ENCODE results near the gene MC2R. TPM values are rescaled to one million over a fixed set of nuclear protein-coding genes. Genes with fewer than 3 reads are reported as not detected.

The MC2R gene
- polyA plus RNA-seq, 1 donor from 2014 or later, result not detected

GRCh38 chr18:13912601-13913000 is 2.7 kb downstream of the MC2R start:
- TF ChIP-seq POLR2AphosphoS5 (IDR thresholded peaks at IDR 0.05) (no peak), MXI1 (conservative IDR thresholded peaks at IDR 0.05; ENCODE audit: poor library complexity, severe bottlenecking) (no peak), SMC3 (conservative IDR thresholded peaks at IDR 0.05; ENCODE audit: poor library complexity) (no peak), EP300 (conservative IDR thresholded peaks at IDR 0.05; ENCODE audit: poor library complexity, severe bottlenecking) (no peak)
- TF ChIP-seq, protein P1, sequence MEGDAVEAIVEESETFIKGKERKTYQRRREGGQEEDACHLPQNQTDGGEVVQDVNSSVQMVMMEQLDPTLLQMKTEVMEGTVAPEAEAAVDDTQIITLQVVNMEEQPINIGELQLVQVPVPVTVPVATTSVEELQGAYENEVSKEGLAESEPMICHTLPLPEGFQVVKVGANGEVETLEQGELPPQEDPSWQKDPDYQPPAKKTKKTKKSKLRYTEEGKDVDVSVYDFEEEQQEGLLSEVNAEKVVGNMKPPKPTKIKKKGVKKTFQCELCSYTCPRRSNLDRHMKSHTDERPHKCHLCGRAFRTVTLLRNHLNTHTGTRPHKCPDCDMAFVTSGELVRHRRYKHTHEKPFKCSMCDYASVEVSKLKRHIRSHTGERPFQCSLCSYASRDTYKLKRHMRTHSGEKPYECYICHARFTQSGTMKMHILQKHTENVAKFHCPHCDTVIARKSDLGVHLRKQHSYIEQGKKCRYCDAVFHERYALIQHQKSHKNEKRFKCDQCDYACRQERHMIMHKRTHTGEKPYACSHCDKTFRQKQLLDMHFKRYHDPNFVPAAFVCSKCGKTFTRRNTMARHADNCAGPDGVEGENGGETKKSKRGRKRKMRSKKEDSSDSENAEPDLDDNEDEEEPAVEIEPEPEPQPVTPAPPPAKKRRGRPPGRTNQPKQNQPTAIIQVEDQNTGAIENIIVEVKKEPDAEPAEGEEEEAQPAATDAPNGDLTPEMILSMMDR (IDR thresholded peaks at IDR 0.05; ENCODE audit: poor library complexity, severe bottlenecking), result no peak
- Histone ChIP-seq H3K79me2 (replicated peaks; ENCODE audit: insufficient read depth, low read length) (no peaks in the 10 kb centered on the region), H3K27me3 (ENCODE audit: insufficient read depth, low read depth, low read length) (no peaks in the 10 kb centered on the region), H3K27ac (ENCODE audit: low read length) (no peak overlapping the region), H3K4me3 (ENCODE audit: low read length) (no peak overlapping the region), H2AFZ (ENCODE audit: low read depth, low read length) (no peak overlapping the region), H3K9ac (ENCODE audit: low read length) (no peak overlapping the region), H3K9me2 (ENCODE audit: insufficient read depth, low read length) (no peaks in the 10 kb centered on the region), H3K9me3 (ENCODE audit: low read length) (no peaks in the 10 kb centered on the region), H4K20me1 (ENCODE audit: insufficient read depth) (no peaks in the 10 kb centered on the region), H3F3A (ENCODE audit: insufficient read depth, low read length, poor library complexity, severe bottlenecking) (no peaks in the 10 kb centered on the region), H3K4me2 (ENCODE audit: low read length) (no peak overlapping the region), H3K36me3 (ENCODE audit: insufficient read depth, low read length) (no peaks in the 10 kb centered on the region)

DNA sequence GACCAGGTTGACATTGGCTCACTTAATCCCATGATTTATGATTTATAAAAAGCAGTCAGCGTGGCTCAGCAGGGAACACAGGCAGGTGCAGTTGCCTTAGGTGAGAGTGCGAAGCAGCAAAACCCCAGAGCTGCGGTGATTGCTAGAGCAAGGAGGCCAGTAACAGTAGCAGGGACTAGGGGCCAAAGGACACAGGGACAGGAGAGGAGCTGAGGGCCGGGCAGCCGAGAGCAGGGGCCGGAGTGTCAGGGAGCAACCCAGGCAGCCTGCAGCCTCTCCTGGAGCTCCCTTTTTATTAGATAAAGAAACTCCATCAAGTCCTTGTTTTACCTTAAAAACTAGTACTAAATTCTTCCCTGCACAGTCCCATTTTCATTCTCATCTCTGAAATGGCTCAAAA is 4.3 kb downstream of the MC2R start:
- Histone ChIP-seq H3K9me2 (ENCODE audit: insufficient read depth, low read length) (no peaks in the 10 kb centered on the region), H3F3A (ENCODE audit: insufficient read depth, low read length, poor library complexity, severe bottlenecking) (no peaks in the 10 kb centered on the region), H3K79me2 (replicated peaks; ENCODE audit: insufficient read depth, low read length) (no peaks in the 10 kb centered on the region), H4K20me1 (ENCODE audit: insufficient read depth) (no peaks in the 10 kb centered on the region), H3K27me3 (ENCODE audit: insufficient read depth, low read depth, low read length) (no peaks in the 10 kb centered on the region), H3K36me3 (ENCODE audit: insufficient read depth, low read length) (no peaks in the 10 kb centered on the region), H3K9me3 (ENCODE audit: low read length) (no peaks in the 10 kb centered on the region), H3K4me3 (ENCODE audit: low read length) (no peak overlapping the region), H3K4me2 (ENCODE audit: low read length) (no peak overlapping the region), H3K27ac (ENCODE audit: low read length) (no peak overlapping the region), H2AFZ (ENCODE audit: low read depth, low read length) (no peak overlapping the region), H3K9ac (ENCODE audit: low read length) (no peak overlapping the region)
- TF ChIP-seq MXI1 (conservative IDR thresholded peaks at IDR 0.05; ENCODE audit: poor library complexity, severe bottlenecking) (no peak), TAF1 (IDR thresholded peaks at IDR 0.05; ENCODE audit: low read depth) (no peak), EP300 (conservative IDR thresholded peaks at IDR 0.05; ENCODE audit: poor library complexity, severe bottlenecking) (no peak), POLR2AphosphoS5 (IDR thresholded peaks at IDR 0.05) (no peak)

GRCh38 chr18:13910501-13910900 is 4.8 kb downstream of the MC2R start:
- Histone ChIP-seq H3F3A (ENCODE audit: insufficient read depth, low read length, poor library complexity, severe bottlenecking) (no peaks in the 10 kb centered on the region), H2AFZ (ENCODE audit: low read depth, low read length) (no peak overlapping the region), H3K4me2 (ENCODE audit: low read length) (no peak overlapping the region), H3K36me3 (ENCODE audit: insufficient read depth, low read length) (no peaks in the 10 kb centered on the region), H4K20me1 (ENCODE audit: insufficient read depth) (no peaks in the 10 kb centered on the region), H3K4me3 (ENCODE audit: low read length) (no peak overlapping the region), H3K27ac (ENCODE audit: low read length) (no peak overlapping the region), H3K27me3 (ENCODE audit: insufficient read depth, low read depth, low read length) (no peaks in the 10 kb centered on the region), H3K9me3 (ENCODE audit: low read length) (no peaks in the 10 kb centered on the region), H3K79me2 (replicated peaks; ENCODE audit: insufficient read depth, low read length) (no peaks in the 10 kb centered on the region), H3K9ac (ENCODE audit: low read length) (no peak overlapping the region), H3K9me2 (ENCODE audit: insufficient read depth, low read length) (no peaks in the 10 kb centered on the region)
- no peak for TF ChIP-seq MXI1 (conservative IDR thresholded peaks at IDR 0.05; ENCODE audit: poor library complexity, severe bottlenecking)
- TF ChIP-seq SMC3 (conservative IDR thresholded peaks at IDR 0.05; ENCODE audit: poor library complexity), result no peak
- TF ChIP-seq REST (IDR thresholded peaks at IDR 0.05; ENCODE audit: borderline replicate concordance), result no peak
- TF ChIP-seq POLR2AphosphoS5 (IDR thresholded peaks at IDR 0.05), result no peak
- TF ChIP-seq, protein P1 (IDR thresholded peaks at IDR 0.05; ENCODE audit: poor library complexity, severe bottlenecking), result no peak
- TF ChIP-seq RAD21 (conservative IDR thresholded peaks at IDR 0.05), result no peak
- no peak for TF ChIP-seq EZH2 (IDR thresholded peaks at IDR 0.05; ENCODE audit: borderline replicate concordance, insufficient read depth, low read length, poor library complexity, severe bottlenecking)
- TF ChIP-seq EP300 (conservative IDR thresholded peaks at IDR 0.05; ENCODE audit: poor library complexity, severe bottlenecking), result no peak
- no peak for TF ChIP-seq TAF1 (IDR thresholded peaks at IDR 0.05; ENCODE audit: low read depth)
